HG03039 (cell line): Measurements from ENCODE around the gene MRTFA.
"Not testable (repeated sequence)": the region's sequence is repeated elsewhere in the genome, so short reads cannot be mapped to it uniquely, and the experiment has no call there.

Source experiments
- ATAC-seq: cut with Tn5 transposase; IDR thresholded peaks from one replicate; pipeline ENCODE4 v1.9.1; 2021; ENCODE audit warnings: mild to moderate bottlenecking, moderate library complexity; ENCODE audit not compliant: unreplicated experiment

MRTFA gene

DNA sequence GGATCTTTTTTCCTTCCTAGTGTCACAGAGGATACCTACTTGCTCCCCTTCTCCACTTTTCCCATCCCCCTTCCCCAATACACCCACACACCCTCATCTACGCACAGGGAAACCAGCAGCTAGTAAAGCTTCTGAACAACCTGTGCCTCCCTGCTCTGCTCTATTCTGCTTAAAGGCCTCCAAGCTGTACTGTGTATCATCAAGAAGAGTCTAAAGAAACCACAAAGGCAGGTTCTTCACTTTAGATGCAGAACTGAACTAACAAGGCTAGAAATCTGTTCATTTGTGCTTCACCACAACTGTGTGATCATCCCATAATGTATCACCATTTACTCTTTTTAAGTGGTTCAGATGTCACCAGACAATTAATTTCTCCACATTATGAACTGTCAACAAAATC, 133.6 kb downstream of the MRTFA start:
- ATAC-seq: no peak

DNA sequence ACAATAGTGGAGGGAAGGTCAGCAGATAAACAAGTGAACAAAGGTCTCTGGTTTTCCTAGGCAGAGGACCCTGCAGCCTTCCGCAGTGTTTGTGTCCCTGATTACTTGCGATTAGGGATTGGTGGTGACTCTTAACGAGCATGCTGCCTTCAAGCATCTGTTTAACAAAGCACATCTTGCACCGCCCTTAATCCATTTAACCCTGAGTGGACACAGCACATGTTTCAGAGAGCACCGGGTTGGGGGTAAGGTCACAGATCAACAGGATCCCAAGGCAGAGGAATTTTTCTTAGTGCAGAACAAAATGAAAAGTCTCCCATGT, 136.1 kb downstream of the MRTFA start:
- not testable (repeated sequence) for ATAC-seq

DNA sequence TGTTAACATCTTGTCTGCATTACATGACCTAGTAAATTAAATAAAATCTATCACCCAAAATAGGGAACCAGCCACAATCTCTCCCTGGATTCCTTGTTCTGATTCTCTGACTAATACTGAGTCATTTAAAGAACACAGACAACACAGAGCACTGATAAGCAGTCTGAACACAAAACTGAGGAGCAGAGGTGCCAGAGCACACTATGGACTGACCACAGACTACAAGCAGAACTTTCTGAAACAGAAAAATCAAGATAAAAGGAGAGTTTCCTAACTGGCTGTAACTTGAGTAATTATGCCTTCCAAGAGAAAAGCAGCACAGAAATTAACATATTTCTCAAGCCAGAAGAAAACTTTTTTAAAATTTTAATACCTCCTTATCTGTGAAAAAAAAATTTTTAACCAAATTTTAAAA, 137.3 kb downstream of the MRTFA start:
- no peak for ATAC-seq

DNA sequence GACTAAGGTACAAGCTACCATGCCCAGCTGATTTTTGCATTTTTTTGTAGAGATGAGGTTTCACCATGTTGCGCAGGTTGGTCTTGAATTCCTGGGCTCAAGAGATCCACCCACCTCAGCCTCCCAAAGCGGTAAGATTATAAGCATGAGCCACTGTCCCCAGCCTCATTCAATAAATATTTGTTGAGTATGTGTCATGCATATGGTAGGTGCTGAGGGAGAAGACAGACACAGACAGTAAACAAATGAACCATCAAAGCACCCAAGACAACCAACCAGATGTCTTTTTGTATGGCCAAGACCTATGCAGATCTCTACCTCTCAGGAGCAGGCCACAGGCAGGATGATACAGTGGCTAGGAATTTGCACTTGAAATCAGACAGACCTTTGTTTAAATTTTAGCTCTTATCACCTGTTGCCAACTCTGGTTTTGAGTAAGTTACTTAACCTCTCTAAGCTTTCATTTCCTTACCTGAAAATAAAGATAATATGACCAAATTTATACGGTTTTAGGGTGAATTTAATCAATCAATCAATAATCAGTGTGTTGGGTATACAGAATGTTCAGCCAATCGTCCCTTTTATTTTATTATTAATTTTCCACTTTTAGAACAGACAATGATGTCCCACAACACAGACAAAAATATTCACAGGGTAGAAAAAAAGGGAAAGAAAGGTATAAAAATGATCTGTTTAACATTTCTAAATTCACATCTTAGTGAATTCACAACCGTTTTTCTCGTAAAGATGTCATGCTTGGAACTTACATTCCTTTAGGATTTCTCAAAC, 137.9 kb downstream of the MRTFA start:
- ATAC-seq: no peak

DNA sequence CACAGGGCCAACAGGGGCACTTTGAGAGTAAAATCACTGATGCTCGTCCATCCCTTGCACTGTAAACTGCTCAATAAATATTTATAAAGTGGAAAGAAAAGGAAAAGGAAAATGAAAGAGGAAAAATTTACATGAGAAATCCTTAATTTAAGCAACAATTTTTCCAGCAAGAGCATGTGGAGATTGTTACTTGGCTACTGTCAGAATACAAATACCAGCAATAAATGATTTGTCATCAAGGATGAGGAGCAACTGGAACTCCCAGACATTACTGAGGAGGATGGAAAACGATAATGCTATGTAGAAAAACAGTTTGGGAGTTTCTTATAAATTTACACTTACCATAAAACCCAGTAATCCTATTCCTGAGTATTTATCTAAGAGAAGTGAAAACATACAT, 143.1 kb downstream of the MRTFA start:
- ATAC-seq: no peak

DNA sequence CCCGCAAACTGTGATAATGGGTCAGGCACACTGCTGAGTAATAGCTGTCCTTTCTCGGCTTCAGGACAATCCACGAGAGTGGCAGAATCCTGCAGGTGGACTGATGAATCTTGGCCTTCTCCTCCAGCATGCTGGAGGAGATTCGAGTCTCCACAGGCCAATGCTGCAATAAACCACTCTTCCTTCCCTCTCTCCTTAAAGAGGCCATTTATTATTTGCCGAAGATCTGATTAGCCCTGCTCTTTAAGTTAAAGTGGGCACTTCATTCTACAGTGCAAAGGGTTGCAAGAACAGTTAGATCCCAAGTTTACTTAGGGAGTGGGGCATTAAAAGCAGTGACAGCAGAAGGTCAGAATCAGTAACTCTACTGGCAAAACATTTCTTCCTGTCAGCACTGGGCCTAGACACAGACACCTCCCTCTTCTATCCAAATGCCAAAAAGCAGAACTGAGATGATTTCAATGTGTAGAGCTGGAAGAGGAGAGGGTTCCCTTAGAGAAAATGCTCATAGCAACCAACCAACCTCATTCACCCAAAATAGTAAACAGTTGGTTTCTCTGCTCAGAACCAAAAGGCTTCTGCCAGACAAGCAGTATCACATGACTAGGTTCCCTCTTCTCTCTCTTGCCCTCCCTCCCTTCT, 144.4 kb downstream of the MRTFA start:
- ATAC-seq: peak; percentile 80

DNA sequence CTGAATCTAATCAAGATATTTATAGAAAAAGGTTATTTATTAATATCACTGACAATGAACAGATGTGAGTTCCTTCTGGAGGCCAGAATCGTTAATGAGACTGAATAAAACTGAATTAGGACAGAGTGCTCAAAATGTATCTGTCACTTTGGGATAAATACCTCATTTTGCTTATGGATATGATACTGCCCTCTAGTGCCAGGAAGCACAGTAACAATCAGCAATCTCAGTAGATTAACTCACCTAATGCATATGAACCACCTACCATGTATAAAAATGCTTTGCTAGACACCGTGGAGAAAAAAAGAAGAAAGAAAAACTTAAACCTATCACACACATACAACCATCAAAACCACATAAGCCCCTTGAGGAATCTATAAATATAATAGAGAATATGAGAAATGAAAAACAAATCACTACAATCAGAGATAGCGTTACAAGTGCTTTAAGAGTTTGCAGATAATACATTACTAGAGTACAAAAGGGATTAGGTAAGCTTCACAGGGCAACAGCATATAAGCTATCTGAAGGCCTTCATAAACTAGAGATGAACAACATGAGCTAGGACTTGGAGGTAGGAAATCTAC, 148.8 kb downstream of the MRTFA start:
- ATAC-seq: no peak

DNA sequence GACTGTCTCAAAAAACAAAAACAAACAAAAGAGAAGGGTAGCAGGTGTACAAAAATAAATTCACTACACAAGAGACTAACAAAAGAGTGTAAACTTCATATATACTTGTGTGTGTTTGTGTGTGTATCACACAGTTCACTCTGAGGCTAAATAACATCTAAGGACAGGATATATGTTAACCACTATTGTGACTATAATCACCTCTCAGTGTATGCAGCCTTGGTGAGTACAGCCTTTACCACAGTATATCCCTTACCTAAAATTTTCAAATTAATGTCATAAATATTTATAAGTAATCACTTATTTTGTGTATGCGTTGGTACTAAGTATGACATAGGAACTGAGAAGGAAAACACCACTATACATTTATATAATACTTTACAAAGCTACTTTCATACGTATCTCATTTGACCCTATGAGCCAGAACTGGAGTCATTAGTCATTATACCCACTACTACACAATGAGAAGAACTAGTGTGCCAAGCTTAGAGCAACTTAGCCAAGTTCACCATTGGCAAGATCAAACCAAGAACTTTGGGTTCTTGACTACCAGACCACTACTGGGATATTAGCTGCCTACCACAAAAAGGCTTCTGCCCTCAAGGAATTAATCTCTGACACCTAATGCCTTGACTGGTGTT, 149.4 kb downstream of the MRTFA start:
- ATAC-seq: no peak

DNA sequence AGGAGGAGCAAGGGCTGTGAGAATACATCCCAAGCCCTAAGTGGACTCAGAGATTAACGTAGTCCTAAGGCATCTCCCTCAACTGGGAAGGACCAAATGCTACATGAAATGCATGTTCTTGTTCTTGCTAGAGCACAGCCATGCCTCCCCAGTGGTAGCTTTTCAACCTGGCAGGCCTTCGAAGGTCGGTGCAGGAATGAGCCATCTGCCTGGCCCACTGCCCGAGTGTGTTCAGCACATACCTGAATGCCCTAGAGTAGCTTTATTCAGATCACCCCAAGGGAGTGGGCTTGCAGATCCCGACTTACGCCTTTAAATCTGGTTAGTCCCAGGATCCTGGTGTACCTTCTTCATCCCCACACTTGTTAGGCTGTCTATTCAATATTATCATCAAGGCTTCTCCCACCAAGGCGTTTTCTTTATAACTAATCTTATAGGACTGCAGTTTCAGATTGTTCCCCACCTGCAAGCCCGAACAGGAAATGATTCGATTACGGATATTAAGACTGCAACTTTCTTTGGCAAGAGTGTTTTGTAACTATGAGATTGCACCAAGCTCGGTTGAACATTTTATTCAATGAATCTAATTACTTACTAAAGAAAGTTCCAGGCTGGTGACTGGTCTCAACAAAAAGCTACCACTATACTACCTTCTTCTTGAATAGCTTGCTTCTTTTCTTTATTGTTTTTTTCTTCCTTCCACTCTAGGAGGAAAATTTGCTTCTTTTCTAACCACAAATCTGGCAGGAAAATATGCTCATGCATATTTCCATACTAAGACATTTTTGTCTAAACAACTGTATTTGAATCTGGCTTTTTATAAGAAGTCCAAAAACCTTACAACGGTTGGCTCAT, 150.5 kb downstream of the MRTFA start:
- no peak for ATAC-seq

DNA sequence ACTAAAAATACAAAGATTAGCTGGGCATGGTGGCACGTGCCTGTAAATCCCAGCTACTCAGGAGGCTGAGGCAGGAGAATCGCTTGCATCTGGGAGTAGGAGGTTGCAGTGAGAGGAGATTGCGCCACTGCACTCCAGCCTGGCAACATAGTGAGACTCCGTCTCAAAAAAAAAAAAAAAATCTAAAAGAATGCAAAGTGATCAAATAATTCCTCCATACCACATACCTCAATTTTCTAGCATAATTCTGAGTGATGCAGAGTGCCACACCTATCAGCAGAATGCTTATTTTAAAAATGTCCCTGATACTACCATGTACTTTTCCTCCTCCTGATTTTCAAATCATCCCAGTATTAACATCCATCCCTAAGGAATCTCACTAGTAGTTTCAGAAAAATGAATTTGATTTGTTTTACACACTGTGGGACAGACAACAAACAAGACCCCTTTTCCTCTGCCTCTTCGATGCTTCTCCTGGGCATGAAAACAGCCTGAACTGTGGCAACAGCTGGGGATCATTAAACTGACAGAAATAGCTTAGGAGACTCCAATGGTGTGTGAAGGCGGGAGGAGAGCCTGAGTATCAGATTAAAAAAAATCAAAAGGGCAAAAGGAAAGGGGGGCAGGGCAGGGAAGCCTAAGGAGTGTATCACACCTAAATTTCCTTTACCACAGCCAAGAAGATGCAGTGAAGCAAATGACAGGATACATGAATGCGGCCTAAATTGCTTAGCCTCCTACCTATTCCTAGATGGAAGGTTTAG, 151.4 kb downstream of the MRTFA start:
- no peak for ATAC-seq

DNA sequence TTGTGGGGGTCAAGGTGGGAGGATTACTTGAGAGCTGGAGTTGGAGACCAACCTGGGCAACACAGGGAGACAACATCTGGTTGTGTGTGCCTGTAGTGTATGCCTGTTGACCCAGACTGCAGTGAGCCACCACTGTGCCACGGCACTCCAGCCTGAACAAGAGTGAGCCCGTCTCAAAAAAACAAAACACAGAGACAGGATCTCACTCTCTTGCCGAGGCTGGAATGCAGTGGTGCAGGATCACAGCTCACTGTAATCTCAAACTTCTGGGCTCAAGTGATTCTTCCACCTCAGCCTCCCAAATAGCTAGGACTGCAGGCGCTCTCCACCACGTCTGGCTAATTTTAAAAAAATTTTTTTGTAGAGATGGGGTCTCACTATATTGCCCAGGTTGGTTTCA, 153.6 kb downstream of the MRTFA start:
- ATAC-seq: no peak

DNA sequence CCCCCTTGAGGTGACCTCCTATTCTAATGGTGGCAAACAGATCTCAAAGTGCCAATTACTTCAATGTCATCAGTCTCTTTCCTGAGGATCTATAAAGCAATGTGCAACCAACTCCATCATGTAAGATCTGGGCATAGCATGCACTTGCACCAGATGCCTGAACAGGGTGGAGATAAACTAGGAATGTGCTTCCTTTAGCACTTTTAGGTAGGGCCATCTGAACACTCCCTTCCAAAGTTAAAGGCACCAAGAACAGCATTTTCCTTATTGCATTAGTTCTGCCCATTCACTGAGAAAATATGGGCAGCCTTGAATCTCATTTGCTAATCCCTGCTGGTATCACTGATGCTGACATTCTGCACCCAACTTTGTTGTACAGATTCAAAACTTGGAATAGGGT, 154.1 kb downstream of the MRTFA start:
- no peak for ATAC-seq

DNA sequence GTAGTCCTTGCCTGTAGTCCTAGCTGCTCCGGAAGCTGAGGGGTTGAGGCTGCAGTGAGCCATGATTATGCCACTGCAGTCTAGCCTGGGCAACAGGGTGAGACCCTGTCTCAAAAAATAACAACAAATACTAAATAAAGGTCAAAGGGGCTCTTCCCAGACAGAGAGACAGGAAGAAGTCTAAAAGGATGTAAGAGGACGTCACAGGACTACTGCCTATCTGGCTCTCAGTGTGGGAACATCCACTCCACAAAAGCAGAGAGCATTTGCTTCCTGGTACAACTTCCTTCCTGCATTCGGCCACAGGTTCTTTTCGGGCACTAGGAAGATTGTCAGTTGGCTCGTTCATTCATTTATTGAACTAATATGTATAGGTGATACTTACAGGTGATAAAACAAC, 155.5 kb downstream of the MRTFA start:
- no peak for ATAC-seq

DNA sequence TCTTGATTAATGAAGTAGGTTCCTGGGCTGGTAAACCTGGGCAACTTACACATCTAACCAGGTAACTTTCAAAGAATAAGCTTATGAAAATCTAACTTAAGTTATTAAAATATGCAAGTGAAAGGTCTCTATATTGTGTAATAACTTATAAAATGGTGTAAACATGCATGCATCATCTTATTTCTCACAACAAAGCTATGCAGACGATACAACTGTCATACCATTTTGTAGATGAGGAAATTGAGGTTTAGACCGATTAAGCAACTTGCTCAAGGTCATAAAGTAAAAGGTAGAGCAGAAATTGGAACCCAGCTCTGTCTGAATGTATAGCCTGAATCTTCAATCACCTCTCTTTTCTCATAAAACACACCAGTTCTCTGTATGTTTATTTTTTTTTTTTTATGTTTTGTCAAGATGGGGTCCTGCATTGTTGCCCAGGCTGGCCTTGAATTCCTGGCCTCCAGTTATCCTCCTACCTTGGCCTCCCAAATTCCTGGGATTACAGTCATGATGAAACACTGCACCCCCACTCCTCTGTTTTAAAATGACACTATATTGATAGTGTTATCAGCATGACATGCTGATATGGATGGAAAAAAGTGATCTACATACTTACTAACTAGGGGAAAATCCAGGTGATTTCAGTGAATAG, 156.5 kb downstream of the MRTFA start:
- ATAC-seq: no peak

DNA sequence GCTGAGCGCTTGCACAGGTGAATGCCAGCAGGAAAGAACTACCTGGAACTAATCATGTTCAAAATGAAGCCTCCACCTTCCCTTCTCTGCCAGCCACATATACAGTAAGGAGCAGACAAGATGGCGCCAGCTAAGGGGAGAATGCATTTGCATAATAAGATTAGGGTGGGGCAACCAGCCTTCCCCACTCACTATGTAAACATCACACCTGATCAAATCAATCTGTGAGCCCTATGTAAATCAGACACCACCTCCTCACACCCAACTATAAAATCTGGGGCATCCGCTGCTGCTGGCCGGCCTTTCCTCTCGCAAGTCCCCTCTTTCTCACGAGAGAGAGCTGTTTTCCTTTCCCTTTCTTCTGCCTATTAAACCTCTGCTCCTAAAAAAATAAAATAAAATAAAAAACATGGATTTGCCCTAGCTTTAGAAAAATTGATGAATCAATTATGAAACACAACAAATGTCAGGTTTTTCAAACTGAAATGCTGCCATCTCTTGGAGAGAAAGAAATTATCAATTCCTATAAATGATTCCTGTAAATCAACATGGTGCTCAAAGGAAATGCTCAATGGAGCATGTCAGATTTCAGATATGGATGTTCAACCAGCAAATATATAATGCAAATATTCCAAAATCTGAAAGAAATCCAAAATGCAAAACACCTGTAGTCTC, 157.3 kb downstream of the MRTFA start:
- ATAC-seq: no peak

DNA sequence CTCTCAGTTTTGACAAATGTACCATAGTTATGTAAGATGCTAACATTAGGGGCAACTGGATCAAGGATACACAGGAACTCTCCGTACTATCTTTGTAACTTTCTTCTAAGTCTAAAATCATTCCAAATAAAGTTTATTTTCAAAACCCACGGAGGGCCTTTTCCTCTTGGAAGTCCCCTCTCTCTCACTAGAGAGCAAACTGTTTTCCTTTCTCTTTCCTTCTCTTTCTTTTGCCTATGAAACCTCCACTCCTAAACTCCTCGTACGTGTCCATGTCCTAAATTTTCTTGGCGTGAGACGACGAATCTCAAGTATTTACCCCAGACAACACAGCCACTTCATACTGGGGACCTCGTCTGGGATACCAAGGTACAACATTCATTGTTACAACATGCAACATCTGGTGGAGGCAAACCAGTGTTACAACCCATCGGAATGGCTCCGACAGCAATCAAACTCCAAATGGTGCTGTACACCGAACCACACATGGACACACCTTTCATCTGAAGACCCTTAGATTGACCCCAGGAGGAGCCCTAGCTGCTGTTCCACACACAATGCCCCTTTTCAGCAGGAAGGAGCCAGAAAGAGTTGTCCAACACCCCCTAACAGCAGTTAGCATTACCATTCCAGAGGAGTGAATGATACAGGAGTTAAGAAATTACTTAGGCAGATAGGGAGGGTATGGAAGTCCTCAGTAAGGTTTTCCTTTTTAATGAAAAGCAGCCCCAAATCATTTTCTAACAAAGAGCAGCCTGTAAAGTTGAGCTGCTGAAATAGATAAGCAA, 158.0 kb downstream of the MRTFA start:
- ATAC-seq: no peak

DNA sequence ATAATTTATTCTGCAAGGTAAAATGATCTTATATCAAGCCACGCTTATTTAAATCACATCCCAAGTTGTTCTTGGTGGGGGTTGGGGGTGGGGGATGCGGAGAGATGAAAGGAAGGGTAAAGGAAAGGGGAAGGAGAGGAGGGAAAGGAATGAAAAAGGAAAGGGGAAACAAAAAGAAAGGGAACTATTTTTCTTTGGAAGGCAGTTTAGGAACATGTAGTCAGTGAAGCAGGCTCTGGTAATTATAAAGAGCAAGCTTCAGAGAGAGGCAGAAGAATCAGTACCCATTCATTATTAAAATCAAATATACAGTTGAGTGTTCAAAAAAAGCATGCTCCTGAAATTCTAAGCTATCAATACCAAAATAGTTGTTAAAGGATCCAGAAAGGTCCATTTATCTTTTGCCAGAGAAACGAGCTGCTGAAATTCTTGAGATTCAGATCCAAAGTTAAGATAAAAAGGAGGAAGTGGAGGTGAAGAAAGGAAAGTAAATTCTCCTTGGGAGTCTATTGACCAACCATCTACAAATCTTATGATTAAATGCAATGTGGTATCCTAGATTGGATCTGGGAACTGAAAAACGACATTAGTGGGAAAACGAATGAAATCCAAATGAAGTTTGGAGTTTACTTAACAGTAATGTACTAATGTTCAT, 158.7 kb downstream of the MRTFA start:
- ATAC-seq: no peak

DNA sequence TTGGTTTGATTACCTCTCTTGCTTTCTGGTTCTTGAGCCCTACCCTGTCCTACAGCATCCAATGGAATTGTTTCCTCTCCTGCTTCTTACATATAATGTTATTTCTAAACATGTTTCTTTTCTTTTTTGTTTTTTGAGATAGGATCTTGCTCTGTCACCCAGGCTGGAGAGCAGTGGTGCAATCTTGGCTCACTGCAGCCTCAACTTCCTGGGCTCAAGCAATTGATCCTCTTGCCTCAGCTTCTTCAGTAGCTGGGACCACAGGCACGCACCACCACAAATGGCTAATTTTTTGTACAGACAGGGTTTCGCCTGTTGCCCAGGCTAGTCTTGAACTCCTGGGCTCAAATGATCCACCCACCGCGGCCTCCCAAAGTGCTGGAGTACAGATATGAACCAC, 160.2 kb downstream of the MRTFA start:
- ATAC-seq: no peak
